Activated effector memory CD4-positive, alpha-beta T cell treated with Interleukin-2 at 50 U/mL for 16 hours (primary cell): ENCODE measurements around the gene TMED7.
"Not testable (repeated sequence)": the region's sequence is repeated elsewhere in the genome, so short reads cannot be mapped to it uniquely, and the experiment has no call there.

Experiments
- DNase-seq: peaks from one replicate; pipeline ENCODE4 v3.0.0-alpha.2; 2020

Gene TMED7

GRCh38 chr5:115625579-115626444, at the start of gene TMED7:
Gene TMED7 (minus strand): TSS chr5:115626036. CDS start chr5:115625792, 244 bp downstream.
- peak; percentile 100 for DNase-seq

- DNase-seq, result not testable (repeated sequence)
These were observed 48.9 kb upstream of the TMED7 start for GRCh38 chr5:115674782-115675181.

GRCh38 chr5:115673596-115673995, 47.8 kb upstream of the TMED7 start:
- no peak for DNase-seq

GRCh38 chr5:115671939-115672338, 46.1 kb upstream of the TMED7 start:
- no peak for DNase-seq

- no peak for DNase-seq
These were observed 40.2 kb upstream of the TMED7 start for GRCh38 chr5:115666023-115666422.

GRCh38 chr5:115661563-115661962, 35.7 kb upstream of the TMED7 start:
- no peak for DNase-seq

GRCh38 chr5:115661101-115661500, 35.3 kb upstream of the TMED7 start:
- no peak for DNase-seq

GRCh38 chr5:115657881-115658233, 32.0 kb upstream of the TMED7 start:
- no peak for DNase-seq

- DNase-seq, result no peak
These were observed 31.5 kb upstream of the TMED7 start for GRCh38 chr5:115657125-115657880.

GRCh38 chr5:115656404-115656803, 30.6 kb upstream of the TMED7 start:
- no peak for DNase-seq

GRCh38 chr5:115655994-115656393, 30.2 kb upstream of the TMED7 start:
- no peak for DNase-seq

- DNase-seq, result no peak
These were observed 23.7 kb upstream of the TMED7 start for GRCh38 chr5:115649541-115649940.

GRCh38 chr5:115648056-115648455, 22.2 kb upstream of the TMED7 start:
- no peak for DNase-seq

GRCh38 chr5:115645386-115645785, 19.6 kb upstream of the TMED7 start:
- DNase-seq, result not testable (repeated sequence)

GRCh38 chr5:115644046-115644445, 18.2 kb upstream of the TMED7 start:
- no peak for DNase-seq

GRCh38 chr5:115641948-115642347, 16.1 kb upstream of the TMED7 start:
- DNase-seq, result no peak

GRCh38 chr5:115640274-115640673, 14.4 kb upstream of the TMED7 start:
- no peak for DNase-seq

GRCh38 chr5:115639377-115639776, 13.5 kb upstream of the TMED7 start:
- no peak for DNase-seq

- no peak for DNase-seq
These were observed 11.7 kb upstream of the TMED7 start for GRCh38 chr5:115637507-115637906.

GRCh38 chr5:115636008-115636407, 10.2 kb upstream of the TMED7 start:
- no peak for DNase-seq

- peak; percentile 69 for DNase-seq
These were observed 8.7 kb upstream of the TMED7 start for GRCh38 chr5:115634343-115635132.

- no peak for DNase-seq
These were observed 4.1 kb upstream of the TMED7 start for GRCh38 chr5:115629903-115630302.

GRCh38 chr5:115627295-115627865, 1.5 kb upstream of the TMED7 start:
- no peak for DNase-seq
